ENCODE data around the gene PLCXD1.
"Not testable (repeated sequence)": the region's sequence is repeated elsewhere in the genome, so short reads cannot be mapped to it uniquely, and the experiment has no call there.

- TF ChIP-seq EZH2 (IDR thresholded peaks at IDR 0.05; ENCODE audit: borderline replicate concordance, low read length); CTCF (conservative IDR thresholded peaks at IDR 0.05 in 1 of 2, IDR thresholded peaks at IDR 0.05 in 1 of 2; ENCODE audit: extremely low read depth in 1 of 2, insufficient read depth in 1 of 2, low read depth in 1 of 2, low read length in 2 of 2): not testable (repeated sequence)
These were observed 29.6 kb upstream of the PLCXD1 start for GRCh38 chrX:251396-252243.
